SH-SY5Y (cell line): ENCODE data around the gene PPIL6.

Experiments used
- GATA2 ChIP-seq: IDR thresholded peaks from 2 replicates; pipeline ENCODE4 v1.6.1; 2011; ENCODE audit warnings: mild to moderate bottlenecking, low read depth, low read length
- GATA3 ChIP-seq: IDR thresholded peaks from 2 replicates; pipeline ENCODE4 v1.6.1; 2011; ENCODE audit warnings: low read depth, mild to moderate bottlenecking, low read length, moderate library complexity

- TF ChIP-seq GATA3: no peak
- no peak for TF ChIP-seq GATA2
Measured at GRCh38 chr6:109373762-109374161, 66.7 kb downstream of the PPIL6 start.
